ENCODE data around the gene GOLGA7B.

The GOLGA7B gene

GRCh38 chr10:97873569-97873968 lies 23.9 kb downstream of the GOLGA7B start:
- no peaks in the 10 kb centered on the region for H3K27me3 ChIP-seq (ENCODE audit: control insufficient read depth, insufficient read depth, low read length)
- H3K9ac ChIP-seq (ENCODE audit: low read length), result no peak overlapping the region
- peaks cover 24% of the 10 kb centered on the region for H3K4me1 ChIP-seq (ENCODE audit: control insufficient read depth, low read depth, low read length)
- no peaks in the 10 kb centered on the region for H3K9me3 ChIP-seq (ENCODE audit: control insufficient read depth, low read depth, low read length)
- H3K27ac ChIP-seq (ENCODE audit: low read length), result no peak overlapping the region
- H3K4me3 ChIP-seq (ENCODE audit: low read length), result no peak overlapping the region
- no peaks in the 10 kb centered on the region for H3K36me3 ChIP-seq (ENCODE audit: control insufficient read depth, low read depth, low read length)

- Histone ChIP-seq H3K36me3 (ENCODE audit: control insufficient read depth, low read depth, low read length) (no peaks in the 10 kb centered on the region), H3K4me3 (ENCODE audit: low read length) (no peak overlapping the region), H3K27ac (ENCODE audit: low read length) (no peak overlapping the region), H3K9ac (ENCODE audit: low read length) (no peak overlapping the region), H3K9me3 (ENCODE audit: control insufficient read depth, low read depth, low read length) (no peaks in the 10 kb centered on the region), H3K27me3 (ENCODE audit: control insufficient read depth, insufficient read depth, low read length) (no peaks in the 10 kb centered on the region), H3K4me1 (ENCODE audit: control insufficient read depth, low read depth, low read length) (peaks cover 19% of the 10 kb centered on the region)
Measured at GRCh38 chr10:97874332-97874731, 24.7 kb downstream of the GOLGA7B start.

GRCh38 chr10:97875391-97875790 lies 25.7 kb downstream of the GOLGA7B start:
- no peak overlapping the region for H3K27ac ChIP-seq (ENCODE audit: low read length)
- no peak overlapping the region for H3K4me3 ChIP-seq (ENCODE audit: low read length)
- H3K36me3 ChIP-seq (ENCODE audit: control insufficient read depth, low read depth, low read length), result no peaks in the 10 kb centered on the region
- H3K9ac ChIP-seq (ENCODE audit: low read length), result no peak overlapping the region
- no peaks in the 10 kb centered on the region for H3K27me3 ChIP-seq (ENCODE audit: control insufficient read depth, insufficient read depth, low read length)
- peaks cover 10% of the 10 kb centered on the region for H3K4me1 ChIP-seq (ENCODE audit: control insufficient read depth, low read depth, low read length)
- no peaks in the 10 kb centered on the region for H3K9me3 ChIP-seq (ENCODE audit: control insufficient read depth, low read depth, low read length)

- peaks cover 4% of the 10 kb centered on the region for H3K4me1 ChIP-seq (ENCODE audit: control insufficient read depth, low read depth, low read length)
- H3K27me3 ChIP-seq (ENCODE audit: control insufficient read depth, insufficient read depth, low read length), result no peaks in the 10 kb centered on the region
- no peaks in the 10 kb centered on the region for H3K36me3 ChIP-seq (ENCODE audit: control insufficient read depth, low read depth, low read length)
- H3K9ac ChIP-seq (ENCODE audit: low read length), result no peak overlapping the region
- H3K4me3 ChIP-seq (ENCODE audit: low read length), result no peak overlapping the region
- H3K27ac ChIP-seq (ENCODE audit: low read length), result no peak overlapping the region
- no peaks in the 10 kb centered on the region for H3K9me3 ChIP-seq (ENCODE audit: control insufficient read depth, low read depth, low read length)
Measured at GRCh38 chr10:97876402-97876801, 26.8 kb downstream of the GOLGA7B start.

GRCh38 chr10:97879241-97879640 lies 29.6 kb downstream of the GOLGA7B start:
- Histone ChIP-seq H3K27ac (ENCODE audit: low read length) (no peak overlapping the region), H3K27me3 (ENCODE audit: control insufficient read depth, insufficient read depth, low read length) (no peaks in the 10 kb centered on the region), H3K9me3 (ENCODE audit: control insufficient read depth, low read depth, low read length) (no peaks in the 10 kb centered on the region), H3K4me3 (ENCODE audit: low read length) (no peak overlapping the region), H3K36me3 (ENCODE audit: control insufficient read depth, low read depth, low read length) (no peaks in the 10 kb centered on the region), H3K4me1 (ENCODE audit: control insufficient read depth, low read depth, low read length) (peaks cover 4% of the 10 kb centered on the region), H3K9ac (ENCODE audit: low read length) (no peak overlapping the region)

- H3K4me1 ChIP-seq (ENCODE audit: control insufficient read depth, low read depth, low read length), result peaks cover 4% of the 10 kb centered on the region
- H3K4me3 ChIP-seq (ENCODE audit: low read length), result no peak overlapping the region
- no peak overlapping the region for H3K9ac ChIP-seq (ENCODE audit: low read length)
- H3K27ac ChIP-seq (ENCODE audit: low read length), result no peak overlapping the region
- no peaks in the 10 kb centered on the region for H3K27me3 ChIP-seq (ENCODE audit: control insufficient read depth, insufficient read depth, low read length)
- no peaks in the 10 kb centered on the region for H3K36me3 ChIP-seq (ENCODE audit: control insufficient read depth, low read depth, low read length)
- no peaks in the 10 kb centered on the region for H3K9me3 ChIP-seq (ENCODE audit: control insufficient read depth, low read depth, low read length)
Measured at GRCh38 chr10:97880109-97880508, 30.5 kb downstream of the GOLGA7B start.

GRCh38 chr10:97882142-97883091 lies 32.8 kb downstream of the GOLGA7B start:
- no peak overlapping the region for H3K9ac ChIP-seq (ENCODE audit: low read length)
- H3K4me1 ChIP-seq (ENCODE audit: control insufficient read depth, low read depth, low read length), result no peaks in the 10 kb centered on the region
- H3K27ac ChIP-seq (ENCODE audit: low read length), result no peak overlapping the region
- no peaks in the 10 kb centered on the region for H3K27me3 ChIP-seq (ENCODE audit: control insufficient read depth, insufficient read depth, low read length)
- H3K4me3 ChIP-seq (ENCODE audit: low read length), result no peak overlapping the region
- no peaks in the 10 kb centered on the region for H3K9me3 ChIP-seq (ENCODE audit: control insufficient read depth, low read depth, low read length)
- H3K36me3 ChIP-seq (ENCODE audit: control insufficient read depth, low read depth, low read length), result no peaks in the 10 kb centered on the region

GRCh38 chr10:97883092-97883485 lies 33.4 kb downstream of the GOLGA7B start:
- Histone ChIP-seq H3K27me3 (ENCODE audit: control insufficient read depth, insufficient read depth, low read length) (no peaks in the 10 kb centered on the region), H3K27ac (ENCODE audit: low read length) (no peak overlapping the region), H3K4me1 (ENCODE audit: control insufficient read depth, low read depth, low read length) (no peaks in the 10 kb centered on the region), H3K4me3 (ENCODE audit: low read length) (no peak overlapping the region), H3K36me3 (ENCODE audit: control insufficient read depth, low read depth, low read length) (no peaks in the 10 kb centered on the region), H3K9ac (ENCODE audit: low read length) (no peak overlapping the region), H3K9me3 (ENCODE audit: control insufficient read depth, low read depth, low read length) (no peaks in the 10 kb centered on the region)

GRCh38 chr10:97886286-97886685 lies 36.6 kb downstream of the GOLGA7B start:
- H3K9ac ChIP-seq (ENCODE audit: low read length), result no peak overlapping the region

GRCh38 chr10:97887399-97887798 lies 37.8 kb downstream of the GOLGA7B start:
- Histone ChIP-seq H3K27me3 (ENCODE audit: control insufficient read depth, insufficient read depth, low read length) (no peaks in the 10 kb centered on the region), H3K4me3 (ENCODE audit: low read length) (no peak overlapping the region), H3K4me1 (ENCODE audit: control insufficient read depth, low read depth, low read length) (peaks cover 15% of the 10 kb centered on the region), H3K9ac (ENCODE audit: low read length) (no peak overlapping the region), H3K27ac (ENCODE audit: low read length) (no peak overlapping the region), H3K36me3 (ENCODE audit: control insufficient read depth, low read depth, low read length) (no peaks in the 10 kb centered on the region), H3K9me3 (ENCODE audit: control insufficient read depth, low read depth, low read length) (no peaks in the 10 kb centered on the region)

More at GRCh38 chr10:97886286-97886685, 36.6 kb downstream of the GOLGA7B start:
- Histone ChIP-seq H3K27me3 (ENCODE audit: control insufficient read depth, insufficient read depth, low read length) (no peaks in the 10 kb centered on the region), H3K4me3 (ENCODE audit: low read length) (no peak overlapping the region), H3K36me3 (ENCODE audit: control insufficient read depth, low read depth, low read length) (no peaks in the 10 kb centered on the region), H3K4me1 (ENCODE audit: control insufficient read depth, low read depth, low read length) (peaks cover 15% of the 10 kb centered on the region), H3K27ac (ENCODE audit: low read length) (no peak overlapping the region), H3K9me3 (ENCODE audit: control insufficient read depth, low read depth, low read length) (no peaks in the 10 kb centered on the region)

GRCh38 chr10:97888134-97888533 lies 38.5 kb downstream of the GOLGA7B start:
- no peaks in the 10 kb centered on the region for H3K36me3 ChIP-seq (ENCODE audit: control insufficient read depth, low read depth, low read length)
- H3K9me3 ChIP-seq (ENCODE audit: control insufficient read depth, low read depth, low read length), result no peaks in the 10 kb centered on the region
- H3K4me1 ChIP-seq (ENCODE audit: control insufficient read depth, low read depth, low read length), result peaks cover 15% of the 10 kb centered on the region
- no peak overlapping the region for H3K9ac ChIP-seq (ENCODE audit: low read length)
- no peak overlapping the region for H3K4me3 ChIP-seq (ENCODE audit: low read length)
- H3K27ac ChIP-seq (ENCODE audit: low read length), result no peak overlapping the region
- no peaks in the 10 kb centered on the region for H3K27me3 ChIP-seq (ENCODE audit: control insufficient read depth, insufficient read depth, low read length)
